A549 (cell line): ENCODE measurements around the gene SLC51A. TPM values are rescaled to one million over a fixed set of nuclear protein-coding genes. Genes with fewer than 3 reads are reported as not detected.

Source experiments
- ATAC-seq, 2 experiments: fragments of 200-7000 bp in 1 of 2; fragments of >200 bp in 1 of 2; cut with Nextera tagmentation in 1 of 2; cut with Tn5 transposase in 1 of 2; 3 replicates each; pipeline versions ENCODE4 v1.8.0 to v1.9.1; 2018 to 2020; ENCODE audit warnings: mild to moderate bottlenecking in 1 of 2, moderate library complexity in 1 of 2
- CTCF ChIA-PET: fragments of 300-600 bp; sonication (Branson Sonifier 250); formaldehyde crosslinking; extraction: SDS; loops from one replicate; lab custom pipeline; 2021; ENCODE audit warnings: antibody characterized with exemption, inconsistent platforms; lab: Yijun Ruan, JAX
- POLR2A ChIA-PET: fragments of 350-600 bp; formaldehyde crosslinking; extraction: SDS; loops from one replicate; lab custom pipeline; 2021; ENCODE audit warnings: antibody characterized with exemption, inconsistent platforms; lab: Yijun Ruan, JAX
- DNase-seq, 2 experiments: peaks; one replicate each; pipeline versions ENCODE4 v3.0.0 to v3.0.0-alpha.2; 2011 to 2016; ENCODE audit warnings: low read depth in 1 of 2, low spot score in 1 of 2
- FAIRE-seq: peaks from 2 replicates; lab custom pipeline; 2011; peaks lifted over from hg19 to GRCh38; lab: Jason Lieb, UNC
- H3K27ac ChIP-seq, 2 experiments: fragments of >200 bp; sonication (Bioruptor Twin); formaldehyde crosslinking; 3 replicates each; pipeline ENCODE4 v1.5.1; 2016 to 2017
- H3K4me1 ChIP-seq: fragments of >200 bp; sonication (Bioruptor Twin); formaldehyde crosslinking; 3 replicates; pipeline ENCODE4 v1.6.1; 2016
- H3K4me2 ChIP-seq: fragments of >200 bp; sonication (Bioruptor Twin); formaldehyde crosslinking; 3 replicates; pipeline ENCODE4 v1.6.1; 2016
- H3K4me3 ChIP-seq: fragments of >200 bp; sonication (Bioruptor Twin); formaldehyde crosslinking; 3 replicates; pipeline ENCODE4 v1.5.1; 2016
- H3K9me3 ChIP-seq: fragments of >200 bp; sonication (Bioruptor Twin); formaldehyde crosslinking; 3 replicates; pipeline ENCODE4 v1.6.1; 2016
- CBX2 ChIP-seq: fragments of 200-600 bp; sonication (generic); IDR thresholded peaks from 2 replicates; pipeline ENCODE4 v1.6.1; 2016; ENCODE audit warnings: low read depth, mild to moderate bottlenecking, borderline replicate concordance
- CBX8 ChIP-seq: fragments of 200-600 bp; sonication (generic); IDR thresholded peaks from 2 replicates; pipeline ENCODE4 v1.6.1; 2016
- CEBPB ChIP-seq, 2 experiments: fragments of >200 bp in 1 of 2; sonication (Bioruptor Twin) in 1 of 2; formaldehyde crosslinking in 1 of 2; IDR thresholded peaks; 2 replicates each; pipeline ENCODE4 v1.6.1; 2012 to 2016
- EHMT2 ChIP-seq: fragments of 200-600 bp; sonication (generic); IDR thresholded peaks from 2 replicates; pipeline ENCODE4 v1.6.1; 2016; ENCODE audit warnings: antibody characterized with exemption, low read depth, mild to moderate bottlenecking, moderate library complexity
- EP300 ChIP-seq, 2 experiments: fragments of >200 bp; sonication (Bioruptor Twin); formaldehyde crosslinking; IDR thresholded peaks; 2 replicates in 1 of 2; 3 replicates in 1 of 2; pipeline ENCODE4 v1.6.1; 2016 to 2017
- ESRRA ChIP-seq: fragments of 150-350 bp; IDR thresholded peaks from 2 replicates; pipeline ENCODE4 v1.6.1; 2014; ENCODE audit warnings: mild to moderate bottlenecking, low read length, borderline replicate concordance
- FOSB ChIP-seq: fragments of 250-450 bp; sonication (Bioruptor Pico); IDR thresholded peaks from 2 replicates; pipeline ENCODE4 v1.5.0; 2020; ENCODE audit warnings: mild to moderate bottlenecking, moderate library complexity
- FOSL2 ChIP-seq, 2 experiments: fragments of 450-650 bp in 1 of 2; fragments of >200 bp in 1 of 2; sonication (Bioruptor Twin) in 1 of 2; formaldehyde crosslinking; IDR thresholded peaks; 2 replicates each; pipeline versions ENCODE4 v1.5.0 to v1.6.1; 2016 to 2020; ENCODE audit warnings: mild to moderate bottlenecking in 1 of 2, moderate library complexity in 1 of 2
- HEYL ChIP-seq: fragments of 250-450 bp; sonication (Bioruptor Pico); IDR thresholded peaks from 2 replicates; pipeline ENCODE4 v1.8.0; 2021; ENCODE audit warnings: mild to moderate bottlenecking, moderate library complexity
- JUNB ChIP-seq: fragments of >200 bp; sonication (Bioruptor Twin); formaldehyde crosslinking; IDR thresholded peaks from 2 replicates; pipeline ENCODE4 v1.6.1; 2016
- KDM5A ChIP-seq: fragments of 200-600 bp; sonication (generic); IDR thresholded peaks from 2 replicates; pipeline ENCODE4 v1.6.1; 2016; ENCODE audit warnings: antibody characterized with exemption, mild to moderate bottlenecking
- MAZ ChIP-seq: fragments of 150-350 bp; IDR thresholded peaks from 2 replicates; pipeline ENCODE4 v1.6.1; 2014; ENCODE audit warnings: antibody characterized with exemption, low read depth, low read length, borderline replicate concordance
- NPAS2 ChIP-seq: fragments of 250-450 bp; sonication (Bioruptor Pico); IDR thresholded peaks from 2 replicates; pipeline ENCODE4 v1.8.0; 2022; ENCODE audit warnings: mild to moderate bottlenecking, moderate library complexity, borderline replicate concordance
- POLR2AphosphoS2 ChIP-seq: conservative IDR thresholded peaks from 2 replicates; pipeline ENCODE4 v1.6.1; 2012; ENCODE audit warnings: low read length, improper control_type of control experiment, inconsistent platforms
- RNF2 ChIP-seq: fragments of 200-600 bp; sonication (generic); IDR thresholded peaks from 2 replicates; pipeline ENCODE4 v1.6.1; 2016; ENCODE audit warnings: low read depth, mild to moderate bottlenecking, antibody characterized with exemption, moderate library complexity, borderline replicate concordance
- WGBS: methylation state at CpG from one replicate; pipeline ENCODE4 v1.1.6; 2017; ENCODE audit errors: missing lambda C conversion rate; 5-methylcytosine and 5-hydroxymethylcytosine counted together
- polyA plus RNA-seq, 4 experiments: library from polyadenylated mRNA; depleted of rRNA in 3 of 4; stranded (reverse); fragments of >200 nt; fragmentation: RNase III in 1 of 4; extraction: RNeasy Plus Mini Kit Qiagen cat#74134 plus additional on column Dnase treatment in 1 of 4; gene quantifications; 2 replicates in 3 of 4; 3 replicates in 1 of 4; pipeline ENCODE4 v1.2.3, GENCODE V29; 2011 to 2017
- TF ChIP-seq, protein P1 (sequence below): fragments of >200 bp; sonication (Bioruptor Twin); formaldehyde crosslinking; IDR thresholded peaks from 3 replicates; pipeline ENCODE4 v1.6.1; 2016
- TF ChIP-seq, protein P2 (sequence below): IDR thresholded peaks from 2 replicates; pipeline ENCODE4 v1.6.1; 2012; ENCODE audit warnings: low read depth, borderline replicate concordance
- TF ChIP-seq, protein P3 (sequence below): IDR thresholded peaks from 2 replicates; pipeline ENCODE4 v1.6.1; 2012
- TF ChIP-seq, protein P4 (sequence below): IDR thresholded peaks from 2 replicates; pipeline ENCODE4 v1.6.1; 2012

The SLC51A gene
- polyA plus RNA-seq, 2 of the 4 experiments (the other 2 are of a cell fraction), result not detected

DNA sequence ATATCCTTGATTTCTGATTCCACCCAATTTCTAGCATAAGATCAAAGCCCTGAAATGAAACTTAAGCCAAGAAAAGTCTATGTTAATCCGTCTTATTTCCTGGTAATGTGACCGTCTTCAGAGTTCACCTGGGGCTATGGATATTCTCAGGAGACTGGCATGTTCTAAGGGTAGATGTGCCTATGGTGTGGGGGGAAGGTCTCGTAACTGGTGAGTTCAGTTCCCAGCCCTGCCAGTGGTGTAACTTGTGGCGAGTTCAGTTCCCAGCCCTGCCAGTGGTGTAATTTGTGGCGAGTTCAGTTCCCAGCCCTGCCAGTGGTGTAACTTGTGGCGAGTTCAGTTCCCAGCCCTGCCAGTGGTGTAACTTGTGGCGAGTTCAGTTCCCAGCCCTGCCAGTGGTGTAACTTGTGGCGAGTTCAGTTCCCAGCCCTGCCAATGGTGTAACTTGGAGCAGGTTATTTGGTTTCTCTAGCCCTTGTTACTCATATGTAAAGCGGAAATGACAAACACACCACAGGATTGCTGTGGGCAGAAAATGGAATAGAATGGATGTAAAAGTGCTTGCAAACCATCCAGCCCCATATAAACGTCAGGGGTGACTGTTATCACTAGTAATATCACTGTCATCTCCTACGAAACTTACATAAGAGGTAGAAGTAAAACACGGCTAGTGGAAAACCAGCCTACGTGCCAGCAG lies 30.4 kb downstream of the SLC51A start:
- H3K9me3 ChIP-seq, result no peaks in the 10 kb centered on the region
- H3K4me2 ChIP-seq, result no peak overlapping the region
- no peak for DNase-seq
- CTCF ChIA-PET, result interaction anchor here (0.8 kb wide), 1 partner anchor 12 kb away, joined by 3 read pairs; no protein-coding TSS in a partner anchor
- no peak for ATAC-seq
- no peaks in the 10 kb centered on the region for H3K4me1 ChIP-seq
- WGBS, result 95% methylated on average over 9 of the region's 13 CpGs
- POLR2A ChIA-PET, result interaction anchor here (0.6 kb wide), 1 partner anchor 30 kb away, joined by 3 read pairs; no protein-coding TSS in a partner anchor
- H3K4me3 ChIP-seq, result no peak overlapping the region
- TF ChIP-seq, protein P1, sequence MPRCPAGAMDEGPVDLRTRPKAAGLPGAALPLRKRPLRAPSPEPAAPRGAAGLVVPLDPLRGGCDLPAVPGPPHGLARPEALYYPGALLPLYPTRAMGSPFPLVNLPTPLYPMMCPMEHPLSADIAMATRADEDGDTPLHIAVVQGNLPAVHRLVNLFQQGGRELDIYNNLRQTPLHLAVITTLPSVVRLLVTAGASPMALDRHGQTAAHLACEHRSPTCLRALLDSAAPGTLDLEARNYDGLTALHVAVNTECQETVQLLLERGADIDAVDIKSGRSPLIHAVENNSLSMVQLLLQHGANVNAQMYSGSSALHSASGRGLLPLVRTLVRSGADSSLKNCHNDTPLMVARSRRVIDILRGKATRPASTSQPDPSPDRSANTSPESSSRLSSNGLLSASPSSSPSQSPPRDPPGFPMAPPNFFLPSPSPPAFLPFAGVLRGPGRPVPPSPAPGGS, result no peak
- no peak for TF ChIP-seq JUNB
- no peak for TF ChIP-seq EP300 (IDR thresholded peaks at IDR 0.05)
- TF ChIP-seq EHMT2, result no peak
- TF ChIP-seq FOSL2 (IDR thresholded peaks at IDR 0.05), result no peak
- no peak for TF ChIP-seq FOSL2 (CRISPR knock-in tag; IDR thresholded peaks at IDR 0.05)
- TF ChIP-seq, protein P2, sequence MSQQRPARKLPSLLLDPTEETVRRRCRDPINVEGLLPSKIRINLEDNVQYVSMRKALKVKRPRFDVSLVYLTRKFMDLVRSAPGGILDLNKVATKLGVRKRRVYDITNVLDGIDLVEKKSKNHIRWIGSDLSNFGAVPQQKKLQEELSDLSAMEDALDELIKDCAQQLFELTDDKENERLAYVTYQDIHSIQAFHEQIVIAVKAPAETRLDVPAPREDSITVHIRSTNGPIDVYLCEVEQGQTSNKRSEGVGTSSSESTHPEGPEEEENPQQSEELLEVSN, result no peak
- TF ChIP-seq, protein P3, sequence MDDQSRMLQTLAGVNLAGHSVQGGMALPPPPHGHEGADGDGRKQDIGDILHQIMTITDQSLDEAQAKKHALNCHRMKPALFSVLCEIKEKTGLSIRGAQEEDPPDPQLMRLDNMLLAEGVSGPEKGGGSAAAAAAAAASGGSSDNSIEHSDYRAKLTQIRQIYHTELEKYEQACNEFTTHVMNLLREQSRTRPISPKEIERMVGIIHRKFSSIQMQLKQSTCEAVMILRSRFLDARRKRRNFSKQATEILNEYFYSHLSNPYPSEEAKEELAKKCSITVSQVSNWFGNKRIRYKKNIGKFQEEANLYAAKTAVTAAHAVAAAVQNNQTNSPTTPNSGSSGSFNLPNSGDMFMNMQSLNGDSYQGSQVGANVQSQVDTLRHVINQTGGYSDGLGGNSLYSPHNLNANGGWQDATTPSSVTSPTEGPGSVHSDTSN, result no peak
- no peak for TF ChIP-seq CBX2
- no peak for TF ChIP-seq HEYL (CRISPR knock-in tag)
- no peak for TF ChIP-seq MAZ
- TF ChIP-seq ESRRA, result no peak
- no peak for TF ChIP-seq NPAS2 (CRISPR knock-in tag)
- TF ChIP-seq RNF2, result no peak
- TF ChIP-seq FOSB, result no peak
- no peak overlapping the region for H3K27ac ChIP-seq
- FAIRE-seq, result no peak

DNA sequence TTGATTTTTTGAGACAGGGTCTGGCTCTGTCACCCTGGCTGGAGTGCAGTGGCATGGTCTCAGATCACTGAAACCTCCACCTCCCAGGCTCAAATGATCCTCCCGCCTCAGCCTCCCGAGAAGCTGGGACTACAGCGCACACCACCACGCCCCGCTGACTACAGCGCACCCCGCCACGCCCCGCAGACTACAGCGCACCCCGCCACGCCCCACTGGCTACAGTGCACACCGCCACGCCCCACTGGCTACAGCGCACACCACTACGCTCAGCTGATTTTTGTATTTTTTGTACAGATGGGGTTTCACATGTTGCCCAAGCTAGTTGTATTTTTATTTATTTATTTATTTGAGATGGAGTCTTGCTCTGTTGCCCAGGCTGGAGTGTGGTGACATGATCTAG lies 35.6 kb downstream of the SLC51A start:
- Histone ChIP-seq H3K9me3 (no peaks in the 10 kb centered on the region), H3K4me3 (no peak overlapping the region), H3K27ac (no peak overlapping the region), H3K4me1 (no peaks in the 10 kb centered on the region), H3K4me2 (no peak overlapping the region)
- ChIA-PET CTCF (interaction anchor here (0.6 to 2.1 kb wide), 4 partner anchors 14 to 480 kb away, joined by 3 to 7 read pairs (median 3); no protein-coding TSS in a partner anchor), POLR2A (no interaction called here)
- no peak for ATAC-seq
- TF ChIP-seq CBX8 (no peak), MAZ (no peak), POLR2AphosphoS2 (no peak), HEYL (CRISPR knock-in tag) (no peak), CEBPB (IDR thresholded peaks at IDR 0.05) (no peak), KDM5A (no peak)
- TF ChIP-seq, protein P4, sequence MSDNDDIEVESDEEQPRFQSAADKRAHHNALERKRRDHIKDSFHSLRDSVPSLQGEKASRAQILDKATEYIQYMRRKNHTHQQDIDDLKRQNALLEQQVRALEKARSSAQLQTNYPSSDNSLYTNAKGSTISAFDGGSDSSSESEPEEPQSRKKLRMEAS, result no peak
- whole genome bisulfite sequencing, result 96% methylated on average over 16 of the region's 16 CpGs
- FAIRE-seq, result no peak
- no peak for DNase-seq
